Measurements from ENCODE around the gene OPN1MW2.
"Not testable (repeated sequence)": the region's sequence is repeated elsewhere in the genome, so short reads cannot be mapped to it uniquely, and the experiment has no call there.

The OPN1MW2 gene

GRCh38 chrX:154238939-154239559 lies 19.5 kb downstream of the OPN1MW2 start:
- H3K4me1 Mint-ChIP-seq; H3K36me3 Mint-ChIP-seq; H3K4me3 Mint-ChIP-seq; H3K9me3 Mint-ChIP-seq; H3K27me3 Mint-ChIP-seq; DNase-seq (ENCODE audit: low spot score in 2 of 2); H3K27ac Mint-ChIP-seq; ATAC-seq (ENCODE audit: low read depth): not testable (repeated sequence)

GRCh38 chrX:154239982-154240503 lies 20.5 kb downstream of the OPN1MW2 start:
- H3K27ac Mint-ChIP-seq; DNase-seq (ENCODE audit: low spot score in 2 of 2); ATAC-seq (ENCODE audit: low read depth); H3K9me3 Mint-ChIP-seq; H3K4me1 Mint-ChIP-seq; H3K4me3 Mint-ChIP-seq; H3K36me3 Mint-ChIP-seq; H3K27me3 Mint-ChIP-seq: not testable (repeated sequence)

- not testable (repeated sequence) for H3K4me1 Mint-ChIP-seq; DNase-seq (ENCODE audit: low spot score in 2 of 2); H3K27ac Mint-ChIP-seq; H3K36me3 Mint-ChIP-seq; H3K27me3 Mint-ChIP-seq; H3K9me3 Mint-ChIP-seq; H3K4me3 Mint-ChIP-seq
- peak; percentile 91 for ATAC-seq (ENCODE audit: low read depth)
These were observed 28.0 kb downstream of the OPN1MW2 start for GRCh38 chrX:154247377-154248045.

GRCh38 chrX:154248076-154248475 lies 28.5 kb downstream of the OPN1MW2 start:
- not testable (repeated sequence) for ATAC-seq (ENCODE audit: low read depth); H3K27ac Mint-ChIP-seq; H3K36me3 Mint-ChIP-seq

GRCh38 chrX:154257282-154257681 lies 37.7 kb downstream of the OPN1MW2 start, which contains the start of gene OPN1MW3:
Gene OPN1MW3 (plus strand): TSS chrX:154257582. CDS start chrX:154257620, 38 bp downstream.
- ATAC-seq (ENCODE audit: low read depth); H3K27me3 Mint-ChIP-seq; H3K4me1 Mint-ChIP-seq; H3K27ac Mint-ChIP-seq; H3K9me3 Mint-ChIP-seq; H3K4me3 Mint-ChIP-seq; DNase-seq (ENCODE audit: low spot score in 2 of 2); H3K36me3 Mint-ChIP-seq: not testable (repeated sequence)

More at GRCh38 chrX:154248076-154248475, 28.5 kb downstream of the OPN1MW2 start:
- H3K4me3 Mint-ChIP-seq; DNase-seq (ENCODE audit: low spot score in 2 of 2); H3K4me1 Mint-ChIP-seq; H3K9me3 Mint-ChIP-seq; H3K27me3 Mint-ChIP-seq: not testable (repeated sequence)

GRCh38 chrX:154258711-154259110 lies 39.2 kb downstream of the OPN1MW2 start:
- not testable (repeated sequence) for H3K27me3 Mint-ChIP-seq; H3K4me3 Mint-ChIP-seq; H3K4me1 Mint-ChIP-seq; H3K36me3 Mint-ChIP-seq; ATAC-seq (ENCODE audit: low read depth); DNase-seq (ENCODE audit: low spot score in 2 of 2); H3K27ac Mint-ChIP-seq; H3K9me3 Mint-ChIP-seq

- not testable (repeated sequence) for H3K9me3 Mint-ChIP-seq; H3K4me1 Mint-ChIP-seq; H3K27ac Mint-ChIP-seq; ATAC-seq (ENCODE audit: low read depth); H3K4me3 Mint-ChIP-seq; DNase-seq (ENCODE audit: low spot score in 2 of 2); H3K27me3 Mint-ChIP-seq; H3K36me3 Mint-ChIP-seq
These were observed 43.5 kb downstream of the OPN1MW2 start for GRCh38 chrX:154263072-154263471.

- not testable (repeated sequence) for ATAC-seq (ENCODE audit: low read depth); H3K4me3 Mint-ChIP-seq; H3K36me3 Mint-ChIP-seq; H3K27me3 Mint-ChIP-seq; H3K27ac Mint-ChIP-seq; DNase-seq (ENCODE audit: low spot score in 2 of 2); H3K9me3 Mint-ChIP-seq; H3K4me1 Mint-ChIP-seq
These were observed 49.7 kb downstream of the OPN1MW2 start for GRCh38 chrX:154269245-154269644.
